Endodermal cell (in vitro differentiated cells): ENCODE results near the gene C3orf20. TPM values are rescaled to one million over a fixed set of nuclear protein-coding genes. Genes with fewer than 3 reads are reported as not detected.

Experiments
- DNase-seq: peaks from one replicate; pipeline ENCODE4 v3.0.0-alpha.2; 2017
- H3K27ac ChIP-seq: 2 replicates; pipeline ENCODE4 v1.5.1; 2013; ENCODE audit warnings: mild to moderate bottlenecking, low read depth, low read length, moderate library complexity
- H3K27me3 ChIP-seq: 2 replicates; pipeline ENCODE4 v1.6.1; 2013; ENCODE audit warnings: mild to moderate bottlenecking, low read length, moderate library complexity; ENCODE audit not compliant: insufficient read depth, control insufficient read depth, poor library complexity, severe bottlenecking
- H3K36me3 ChIP-seq: 2 replicates; pipeline ENCODE4 v1.7.0; 2013; ENCODE audit warnings: mild to moderate bottlenecking, low read length, moderate library complexity; ENCODE audit not compliant: control insufficient read depth, insufficient read depth
- H3K4me1 ChIP-seq: one replicate; pipeline ENCODE4 v1.7.0; 2013; ENCODE audit warnings: low read length; ENCODE audit not compliant: control insufficient read depth, insufficient read depth
- H3K4me3 ChIP-seq: 2 replicates; pipeline ENCODE4 v1.5.1; 2013; ENCODE audit warnings: mild to moderate bottlenecking, low read length, moderate library complexity
- H3K9ac ChIP-seq: 2 replicates; pipeline ENCODE4 v1.6.1; 2013; ENCODE audit warnings: mild to moderate bottlenecking, low read length, moderate library complexity; ENCODE audit not compliant: poor library complexity, severe bottlenecking; ENCODE audit errors: extremely low read depth
- H3K9me3 ChIP-seq: 2 replicates; pipeline ENCODE4 v1.6.1; 2013; ENCODE audit warnings: mild to moderate bottlenecking, low read length, moderate library complexity; ENCODE audit not compliant: control insufficient read depth
- H3K27ac Mint-ChIP-seq: 2 replicates; pipeline ENCODE4 v1.8.0; 2020; ENCODE audit warnings: mixed read lengths
- H3K27me3 Mint-ChIP-seq: 2 replicates; pipeline ENCODE4 v1.8.0; 2021; ENCODE audit warnings: mild to moderate bottlenecking, mixed read lengths; ENCODE audit not compliant: insufficient read depth
- H3K36me3 Mint-ChIP-seq: 2 replicates; pipeline ENCODE4 v1.8.0; 2020; ENCODE audit warnings: low read depth, mixed read lengths
- H3K4me1 Mint-ChIP-seq: 2 replicates; pipeline ENCODE4 v1.8.0; 2020; ENCODE audit warnings: mixed read lengths
- H3K4me3 Mint-ChIP-seq: 2 replicates; pipeline ENCODE4 v1.8.0; 2020; ENCODE audit warnings: mild to moderate bottlenecking, moderate library complexity, mixed read lengths
- H3K9me3 Mint-ChIP-seq: 2 replicates; pipeline ENCODE4 v1.8.0; 2020; ENCODE audit warnings: mild to moderate bottlenecking, mixed read lengths
- CTCF ChIP-seq: fragments of 200-600 bp; sonication (generic); conservative IDR thresholded peaks from 2 replicates; pipeline ENCODE4 v1.5.0; 2021; ENCODE audit warnings: antibody characterized with exemption, mild to moderate bottlenecking
- whole genome bisulfite sequencing, 2 experiments: methylation state at CpG; one replicate each; pipeline versions ENCODE4 v1.1.5 to v1.1.7; 2013; ENCODE audit warnings: missing lambda C conversion rate in 2 of 2, mixed read lengths in 1 of 2; ENCODE audit not compliant: insufficient coverage in 1 of 2, insufficient read length in 1 of 2; 5-methylcytosine and 5-hydroxymethylcytosine counted together
- total RNA-seq, 2 donors: library from RNA; stranded (reverse); fragmentation: NEBNext Ultra II Directional in 1 of 2; extraction: Animal tissue kit (Norgen Biotek cat#: 25700) in 1 of 2; gene quantifications; 2 replicates in 1 of 2; 3 replicates in 1 of 2; pipeline ENCODE4 v1.2.1, GENCODE V29; 2021

The C3orf20 gene
- total RNA-seq, 2 donors from 2014 or later, result not detected

DNA sequence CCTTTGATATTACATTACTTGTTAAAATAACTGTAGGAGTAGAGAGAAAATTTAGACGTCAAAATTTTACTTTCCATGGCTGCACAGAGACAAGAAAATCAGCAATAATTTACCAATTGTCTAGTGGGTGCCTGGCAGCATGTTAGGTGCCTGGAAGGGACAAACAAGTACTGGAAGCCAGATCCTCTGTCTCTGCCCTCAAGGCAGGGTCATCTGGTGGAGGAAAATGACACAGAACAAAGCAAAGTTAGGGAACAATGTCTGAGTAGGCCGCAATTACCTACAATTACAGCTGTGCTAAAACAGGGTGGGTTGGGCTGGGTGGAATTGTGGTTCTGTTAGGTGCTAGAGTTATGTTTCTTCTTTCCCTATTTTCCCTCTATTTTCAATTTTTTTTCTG is 16.0 kb upstream of the C3orf20 start:
- peaks cover 92% of the 10 kb centered on the region for H3K36me3 ChIP-seq
- no peaks in the 10 kb centered on the region for H3K9me3 Mint-ChIP-seq
- no peaks in the 10 kb centered on the region for H3K27me3 ChIP-seq
- no peaks in the 10 kb centered on the region for H3K9me3 ChIP-seq
- peaks cover 7% of the 10 kb centered on the region for H3K4me1 ChIP-seq
- no peaks in the 10 kb centered on the region for H3K27me3 Mint-ChIP-seq
- TF ChIP-seq CTCF, result no peak
- no peak overlapping the region for H3K4me3 ChIP-seq
- H3K27ac Mint-ChIP-seq, result no peak overlapping the region
- peaks cover 18% of the 10 kb centered on the region for H3K4me1 Mint-ChIP-seq
- WGBS, 2 experiments, result 96 to 100% methylated on average over 1 to 2 of the region's 2 CpGs
- H3K36me3 Mint-ChIP-seq, result peaks cover 74% of the 10 kb centered on the region
- DNase-seq, result no peak
- H3K27ac ChIP-seq, result no peak overlapping the region
- no peak overlapping the region for H3K4me3 Mint-ChIP-seq
- H3K9ac ChIP-seq, result no peak overlapping the region

GRCh38 chr3:14660942-14661341 is 14.0 kb upstream of the C3orf20 start:
- H3K4me1 ChIP-seq, result peaks cover 12% of the 10 kb centered on the region
- WGBS, 2 experiments, result 94 to 100% methylated on average over 4 of the region's 4 CpGs
- peaks cover 88% of the 10 kb centered on the region for H3K36me3 ChIP-seq
- Mint-ChIP-seq H3K27me3 (no peaks in the 10 kb centered on the region), H3K4me3 (no peak overlapping the region), H3K9me3 (no peaks in the 10 kb centered on the region), H3K4me1 (peaks cover 26% of the 10 kb centered on the region), H3K27ac (no peak overlapping the region), H3K36me3 (peaks cover 78% of the 10 kb centered on the region)
- no peak for DNase-seq
- no peak overlapping the region for H3K27ac ChIP-seq
- H3K4me3 ChIP-seq, result no peak overlapping the region
- no peak for TF ChIP-seq CTCF
- H3K9me3 ChIP-seq, result no peaks in the 10 kb centered on the region
- no peaks in the 10 kb centered on the region for H3K27me3 ChIP-seq
- H3K9ac ChIP-seq, result no peak overlapping the region

- peaks cover 15% of the 10 kb centered on the region for H3K4me1 ChIP-seq
- H3K27me3 ChIP-seq, result no peaks in the 10 kb centered on the region
- Mint-ChIP-seq H3K9me3 (no peaks in the 10 kb centered on the region), H3K4me1 (peaks cover 25% of the 10 kb centered on the region), H3K27ac (peak overlapping the region; percentile 69), H3K36me3 (peaks cover 75% of the 10 kb centered on the region), H3K4me3 (peak overlapping the region; percentile 4), H3K27me3 (no peaks in the 10 kb centered on the region)
- peaks cover 86% of the 10 kb centered on the region for H3K36me3 ChIP-seq
- peak; percentile 57 for DNase-seq
- no peaks in the 10 kb centered on the region for H3K9me3 ChIP-seq
- no peak overlapping the region for H3K27ac ChIP-seq
- no peak for TF ChIP-seq CTCF
- peak overlapping the region; percentile 64 for H3K4me3 ChIP-seq
- no peak overlapping the region for H3K9ac ChIP-seq
- WGBS, 2 experiments, result 77 to 96% methylated on average over 3 to 5 of the region's 5 CpGs
Measured at GRCh38 chr3:14663396-14664135, 11.4 kb upstream of the C3orf20 start.
